Raji (cell line): ENCODE results near the gene KCNH5.

Experiments
- POLR2A ChIP-seq: IDR thresholded peaks from 2 replicates; pipeline ENCODE4 v1.6.1; 2011; ENCODE audit warnings: low read depth, low read length, control low read depth; ENCODE audit not compliant: insufficient read depth

KCNH5 gene, protein sequence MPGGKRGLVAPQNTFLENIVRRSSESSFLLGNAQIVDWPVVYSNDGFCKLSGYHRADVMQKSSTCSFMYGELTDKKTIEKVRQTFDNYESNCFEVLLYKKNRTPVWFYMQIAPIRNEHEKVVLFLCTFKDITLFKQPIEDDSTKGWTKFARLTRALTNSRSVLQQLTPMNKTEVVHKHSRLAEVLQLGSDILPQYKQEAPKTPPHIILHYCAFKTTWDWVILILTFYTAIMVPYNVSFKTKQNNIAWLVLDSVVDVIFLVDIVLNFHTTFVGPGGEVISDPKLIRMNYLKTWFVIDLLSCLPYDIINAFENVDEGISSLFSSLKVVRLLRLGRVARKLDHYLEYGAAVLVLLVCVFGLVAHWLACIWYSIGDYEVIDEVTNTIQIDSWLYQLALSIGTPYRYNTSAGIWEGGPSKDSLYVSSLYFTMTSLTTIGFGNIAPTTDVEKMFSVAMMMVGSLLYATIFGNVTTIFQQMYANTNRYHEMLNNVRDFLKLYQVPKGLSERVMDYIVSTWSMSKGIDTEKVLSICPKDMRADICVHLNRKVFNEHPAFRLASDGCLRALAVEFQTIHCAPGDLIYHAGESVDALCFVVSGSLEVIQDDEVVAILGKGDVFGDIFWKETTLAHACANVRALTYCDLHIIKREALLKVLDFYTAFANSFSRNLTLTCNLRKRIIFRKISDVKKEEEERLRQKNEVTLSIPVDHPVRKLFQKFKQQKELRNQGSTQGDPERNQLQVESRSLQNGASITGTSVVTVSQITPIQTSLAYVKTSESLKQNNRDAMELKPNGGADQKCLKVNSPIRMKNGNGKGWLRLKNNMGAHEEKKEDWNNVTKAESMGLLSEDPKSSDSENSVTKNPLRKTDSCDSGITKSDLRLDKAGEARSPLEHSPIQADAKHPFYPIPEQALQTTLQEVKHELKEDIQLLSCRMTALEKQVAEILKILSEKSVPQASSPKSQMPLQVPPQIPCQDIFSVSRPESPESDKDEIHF

DNA sequence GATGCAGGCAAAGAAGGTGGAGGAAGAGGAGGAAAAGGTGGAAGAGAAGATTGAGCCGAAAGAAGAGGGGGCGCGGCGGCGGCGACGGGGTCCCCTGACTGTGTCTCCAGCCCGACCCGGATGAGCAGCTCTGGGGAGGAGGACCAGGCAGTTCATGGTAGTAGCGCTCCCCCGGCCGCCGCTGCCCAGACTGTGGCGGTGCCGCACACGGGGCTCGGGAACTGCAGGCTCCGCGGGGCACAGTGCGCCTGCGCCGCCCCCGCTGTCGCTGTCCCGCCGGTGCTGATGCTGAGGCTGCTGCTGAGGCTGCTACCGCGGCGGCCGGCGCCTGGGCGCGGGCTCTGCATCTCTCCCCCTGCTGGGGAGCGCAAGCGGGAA, at the start of gene KCNH5:
Gene KCNH5 (minus strand): TSS at position 225 of the 378 bp plus-strand sequence. CDS start 272 bp downstream, outside the sequence.
- TF ChIP-seq POLR2A = no peak

DNA sequence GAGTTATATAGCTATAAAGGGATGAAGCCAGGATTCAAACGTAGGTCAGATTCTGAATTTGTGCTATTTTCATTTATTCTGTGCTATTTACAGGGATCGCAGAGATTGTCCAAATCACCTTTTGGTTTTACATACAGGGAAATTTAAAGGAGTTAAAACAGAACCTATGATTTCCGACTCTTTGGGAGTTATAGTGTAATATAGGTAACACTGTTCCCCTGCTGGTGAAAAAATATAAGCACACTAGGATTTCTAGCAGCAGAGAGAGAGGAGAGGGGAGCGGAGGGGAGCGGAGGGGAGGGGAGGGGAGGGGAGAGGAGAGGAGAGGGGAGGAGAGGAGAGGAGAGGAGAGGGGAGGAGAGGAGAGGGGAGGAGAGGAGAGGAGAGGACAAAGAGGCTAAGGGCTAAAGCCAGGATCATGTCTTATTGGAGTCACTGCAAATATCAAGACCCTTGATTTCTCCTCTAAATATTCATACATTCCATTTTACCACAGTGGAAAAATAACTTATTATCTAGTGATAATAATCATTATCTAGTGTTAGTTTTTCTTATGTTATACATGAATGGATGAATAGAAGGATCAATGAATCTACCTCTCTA, 46.2 kb upstream of the KCNH5 start:
- no peak for TF ChIP-seq POLR2A

DNA sequence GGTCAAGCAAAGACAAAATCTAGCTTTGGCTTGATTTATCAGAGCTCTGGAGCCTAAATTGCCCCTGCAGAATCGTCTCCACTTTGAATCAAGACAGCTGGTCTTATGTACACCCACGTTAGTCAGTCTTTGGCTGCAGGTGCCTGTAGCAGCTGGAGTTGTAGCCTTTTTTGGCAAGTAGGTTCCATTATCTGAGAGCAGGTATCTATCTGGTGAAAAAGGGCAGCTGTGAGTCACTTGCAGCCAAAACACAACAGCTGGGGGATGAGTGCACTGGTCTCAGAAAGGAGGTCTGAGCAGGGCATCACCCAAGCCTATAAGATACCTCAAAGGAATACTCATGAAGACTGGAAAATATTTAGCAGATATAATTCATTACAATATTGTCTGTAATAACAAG, 43.6 kb upstream of the KCNH5 start:
- no peak for TF ChIP-seq POLR2A

DNA sequence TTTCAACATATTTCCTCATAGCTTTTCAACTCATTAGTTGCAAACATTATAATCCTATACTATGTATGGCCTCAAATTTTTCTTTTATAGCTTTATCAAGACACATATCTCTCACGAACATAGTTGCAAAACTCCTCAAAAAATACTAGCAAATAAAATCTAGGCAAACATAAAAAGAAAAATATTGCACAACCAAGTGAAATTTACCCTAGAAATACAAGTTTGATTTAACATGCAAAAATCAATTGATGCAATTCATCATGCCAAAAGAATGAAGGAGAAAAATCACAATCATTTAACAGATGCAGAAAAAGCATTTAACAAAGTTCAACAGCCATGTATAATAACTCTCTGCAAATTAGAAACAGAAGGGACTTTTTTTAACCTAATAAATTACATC, 33.3 kb upstream of the KCNH5 start:
- no peak for TF ChIP-seq POLR2A

- no peak for TF ChIP-seq POLR2A
Observed at GRCh38 chr14:63076488-63076887, 31.2 kb upstream of the KCNH5 start.

DNA sequence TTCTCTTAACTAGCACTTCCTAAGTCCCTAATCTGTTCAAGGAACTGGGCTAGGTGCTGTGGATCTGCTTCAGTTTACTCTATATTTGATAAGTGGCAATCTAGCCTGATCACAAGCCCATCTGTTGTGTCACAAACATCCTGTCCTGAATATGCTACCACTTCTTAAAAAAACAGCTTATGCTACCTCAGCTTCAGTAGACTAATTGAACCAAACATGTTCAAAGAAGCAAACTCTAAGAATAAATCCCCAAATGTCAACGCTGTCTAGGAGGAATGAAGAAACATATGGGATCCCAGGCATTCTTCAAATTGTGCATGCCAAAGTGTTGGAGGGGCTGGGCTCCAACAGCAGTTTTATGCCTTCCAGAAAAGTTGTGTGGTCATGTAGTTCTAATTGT, 10.4 kb upstream of the KCNH5 start:
- no peak for TF ChIP-seq POLR2A

DNA sequence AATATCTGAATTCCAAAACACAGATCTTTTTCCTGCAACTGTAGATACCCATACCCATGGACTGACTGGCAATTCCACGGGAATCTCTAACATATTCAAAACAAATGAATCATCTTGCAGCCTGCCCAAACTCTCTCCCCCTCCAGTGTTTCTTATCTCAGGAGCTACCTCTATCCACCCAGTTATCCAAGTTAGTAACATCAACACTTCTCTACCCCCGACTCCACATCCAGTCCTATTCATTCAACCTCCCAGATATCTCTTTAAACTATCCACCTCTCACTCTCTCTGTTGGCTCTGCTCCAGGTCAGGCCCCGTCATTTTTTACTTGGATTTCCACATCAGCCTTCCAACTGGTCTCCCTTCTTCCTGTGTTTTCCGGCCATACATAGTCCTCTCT, 6.7 kb upstream of the KCNH5 start:
- no peak for TF ChIP-seq POLR2A

DNA sequence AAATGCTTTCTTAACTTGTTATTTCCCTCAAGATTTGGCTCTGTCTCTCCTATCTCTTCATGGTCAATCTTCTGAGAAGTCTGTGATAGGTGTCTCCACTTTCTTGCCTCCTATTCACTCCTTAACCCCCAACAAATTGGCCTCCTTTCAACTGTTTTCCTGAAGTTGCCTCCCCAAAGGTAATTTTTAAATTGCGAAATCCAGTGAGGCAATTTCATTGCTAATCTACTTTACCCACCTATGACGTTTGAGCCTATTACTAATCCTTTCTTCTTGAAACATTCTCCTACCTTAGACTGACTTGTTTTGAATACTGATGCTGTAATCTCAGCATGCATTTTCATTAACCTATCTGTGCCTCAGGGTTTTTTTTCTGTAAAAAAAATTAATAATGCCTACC, 6.0 kb upstream of the KCNH5 start:
- no peak for TF ChIP-seq POLR2A

- TF ChIP-seq POLR2A = no peak
Observed at GRCh38 chr14:63050694-63051093, 5.4 kb upstream of the KCNH5 start.

DNA sequence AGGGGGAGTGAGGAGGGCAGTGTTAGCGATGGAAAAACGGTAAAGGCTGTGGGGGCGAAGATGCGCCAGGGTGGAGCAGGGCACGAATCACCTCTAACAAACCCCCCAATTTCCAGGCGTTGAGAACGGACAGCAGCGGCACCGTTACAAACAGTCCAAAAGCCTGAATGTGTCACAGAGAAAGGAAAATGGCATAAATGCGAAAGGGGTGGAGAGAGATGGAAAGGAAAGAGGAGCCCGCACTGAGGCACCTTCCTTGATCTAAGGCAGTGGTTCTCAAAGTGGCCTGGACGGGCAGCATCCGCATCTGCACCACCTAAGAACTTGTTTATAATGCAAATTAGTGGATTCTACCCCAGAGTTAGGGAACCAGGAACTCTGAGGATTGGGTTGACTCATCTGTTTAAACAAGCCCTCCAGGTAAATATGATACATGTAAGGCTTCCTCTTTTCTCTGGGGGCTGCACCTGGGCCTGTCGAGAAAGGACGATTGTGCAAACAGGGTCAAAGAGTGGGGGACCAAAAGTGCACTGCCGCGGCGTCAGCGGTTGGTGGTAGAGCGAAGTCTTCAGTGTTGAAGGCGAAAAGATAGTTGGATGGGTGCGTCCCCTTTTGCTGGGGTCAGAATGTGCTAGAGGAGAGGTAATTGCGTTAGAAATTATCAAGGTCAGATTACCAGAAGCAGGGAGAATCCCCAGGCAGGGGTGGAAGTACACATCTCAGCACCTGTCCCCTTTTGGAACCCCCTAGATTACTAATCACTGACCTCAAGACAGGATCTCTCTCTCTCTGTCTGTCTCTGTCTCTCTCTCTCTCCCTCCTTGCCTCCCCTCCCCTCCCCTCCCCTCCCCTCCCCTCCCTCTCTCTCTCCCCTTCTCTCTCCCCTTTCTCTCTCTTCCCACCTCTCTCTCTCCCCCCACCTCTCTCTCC, 1.3 kb upstream of the KCNH5 start:
- no peak for TF ChIP-seq POLR2A

- no peak for TF ChIP-seq POLR2A
Observed at GRCh38 chr14:63045612-63046320, 508 bp upstream of the KCNH5 start.

DNA sequence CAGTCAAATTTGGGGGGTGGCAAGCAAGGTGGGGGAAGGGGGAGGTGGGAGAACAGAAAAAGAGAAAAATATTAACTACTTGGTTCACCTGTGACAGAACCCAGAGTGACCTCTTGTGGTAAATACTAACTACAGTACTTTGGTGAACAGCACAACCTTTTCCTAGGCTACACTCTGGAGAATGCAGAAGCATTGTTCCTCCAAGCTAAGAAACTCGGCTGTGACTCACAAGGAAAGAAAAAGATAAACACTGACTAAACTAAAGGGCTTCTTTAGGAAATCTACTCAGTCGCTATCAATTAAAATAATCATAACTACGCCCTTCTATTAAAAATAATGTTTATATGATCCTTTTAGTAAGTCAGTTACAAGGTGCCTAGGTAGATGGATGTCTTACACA, 5.4 kb downstream of the KCNH5 start:
- no peak for TF ChIP-seq POLR2A

DNA sequence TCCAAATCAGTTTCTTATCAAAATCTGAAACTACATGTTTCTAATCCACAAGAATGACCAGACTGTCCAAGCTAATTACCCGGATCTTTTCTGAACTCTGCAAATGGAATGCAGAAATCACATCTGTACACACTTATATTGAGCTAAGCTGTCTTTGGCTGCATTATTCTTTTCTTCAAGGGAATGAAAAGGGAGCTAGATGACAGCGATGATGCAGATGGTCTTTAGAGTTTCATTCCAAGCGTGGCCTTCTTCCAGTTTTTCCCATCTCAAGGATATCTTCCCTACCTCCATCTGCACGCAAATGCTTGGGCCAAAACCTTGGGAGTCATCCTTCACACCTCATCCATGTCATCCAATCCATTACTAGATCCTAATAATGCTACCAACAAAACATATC, 12.6 kb downstream of the KCNH5 start:
- TF ChIP-seq POLR2A = no peak

- no peak for TF ChIP-seq POLR2A
Observed at GRCh38 chr14:63032076-63032475, 13.2 kb downstream of the KCNH5 start.
